Activated CD8-positive, alpha-beta T cell treated with anti-CD3 and anti-CD28 coated beads, Interleukin-2, amount 10 ng/mL, durations not matched to agents 7 days and 5 days (primary cell): Measurements from ENCODE around the gene NUMA1. TPM values are rescaled to one million over a fixed set of nuclear protein-coding genes. Genes with fewer than 3 reads are reported as not detected.
A peak's percentile ranks its signal among the peaks of the same experiment; 100 is the strongest.

Experiments
- ATAC-seq: fragments of 150-1000 bp; cut with Tn5 transposase; one replicate; pipeline ENCODE4 v1.10.0; 2021; ENCODE audit warnings: moderate library complexity
- CTCF ChIA-PET: fragments of 350-600 bp; sonication (Branson Sonifier 250); formaldehyde crosslinking; loops from one replicate; lab custom pipeline; 2021; ENCODE audit warnings: antibody characterized with exemption; lab: Charles Lee
- POLR2A ChIA-PET: fragments of 350-600 bp; sonication (Branson Sonifier 250); formaldehyde crosslinking; loops from one replicate; lab custom pipeline; 2021; ENCODE audit warnings: antibody characterized with exemption; lab: Charles Lee
- DNase-seq: peaks from one replicate; pipeline ENCODE4 v3.0.0-alpha.2; 2020
- H3K27ac Mint-ChIP-seq: one replicate; pipeline ENCODE4 v1.8.0; 2021; ENCODE audit warnings: mild to moderate bottlenecking, mixed read lengths
- H3K27me3 Mint-ChIP-seq: one replicate; pipeline ENCODE4 v1.8.0; 2021; ENCODE audit warnings: low read depth, mixed read lengths
- H3K36me3 Mint-ChIP-seq: one replicate; pipeline ENCODE4 v1.8.0; 2021; ENCODE audit warnings: low read depth, mixed read lengths
- H3K4me1 Mint-ChIP-seq: one replicate; pipeline ENCODE4 v1.8.0; 2021; ENCODE audit warnings: low read depth, mixed read lengths
- H3K4me3 Mint-ChIP-seq: one replicate; pipeline ENCODE4 v1.8.0; 2021; ENCODE audit warnings: mild to moderate bottlenecking, mixed read lengths
- H3K9me3 Mint-ChIP-seq: one replicate; pipeline ENCODE4 v1.8.0; 2022; ENCODE audit warnings: mixed read lengths; ENCODE audit not compliant: insufficient read depth
- total RNA-seq, 2 experiments: library from RNA; stranded (reverse); gene quantifications; one replicate each; pipeline ENCODE4 v1.2.3, GENCODE V29; 2021

Gene NUMA1
- total RNA-seq, 2 experiments from 2014 or later, result 198 to 199 TPM

GRCh38 chr11:72015511-72016061 is 64.8 kb downstream of the NUMA1 start:
- H3K27ac Mint-ChIP-seq, result no peak overlapping the region
- no peaks in the 10 kb centered on the region for H3K4me1 Mint-ChIP-seq
- H3K36me3 Mint-ChIP-seq, result peaks cover 71% of the 10 kb centered on the region
- H3K4me3 Mint-ChIP-seq, result no peak overlapping the region
- no peaks in the 10 kb centered on the region for H3K9me3 Mint-ChIP-seq
- no peaks in the 10 kb centered on the region for H3K27me3 Mint-ChIP-seq
- DNase-seq (peak; percentile 32), ATAC-seq (no peak)
- ChIA-PET CTCF (interaction anchor here (0.8 to 3.5 kb wide), 7 partner anchors 9 to 128 kb away, joined by 3 to 27 read pairs (median 3); no protein-coding TSS in a partner anchor), POLR2A (interaction anchor here (1.2 to 1.4 kb wide), 3 partner anchors 12 to 25 kb away, joined by 3 to 4 read pairs (median 4); partner anchors contain the start of gene IL18BP)

- Mint-ChIP-seq H3K4me1 (no peaks in the 10 kb centered on the region), H3K9me3 (no peaks in the 10 kb centered on the region), H3K36me3 (peaks cover 70% of the 10 kb centered on the region), H3K4me3 (no peak overlapping the region), H3K27ac (peak overlapping the region; percentile 45), H3K27me3 (no peaks in the 10 kb centered on the region)
- POLR2A ChIA-PET, result interaction anchor here (1.2 to 1.4 kb wide), 4 partner anchors 11 to 25 kb away, joined by 3 to 5 read pairs (median 4); partner anchors contain the start of gene IL18BP
- DNase-seq, result no peak
- no peak for ATAC-seq
- CTCF ChIA-PET, result interaction anchor here (0.8 to 3.5 kb wide), 6 partner anchors 10 to 129 kb away, joined by 3 to 27 read pairs (median 4); no protein-coding TSS in a partner anchor
Observed at GRCh38 chr11:72014761-72015320, 65.5 kb downstream of the NUMA1 start.

GRCh38 chr11:72013765-72014711 is 66.3 kb downstream of the NUMA1 start:
- Mint-ChIP-seq H3K27ac (peak overlapping the region; percentile 45), H3K9me3 (no peaks in the 10 kb centered on the region), H3K27me3 (no peaks in the 10 kb centered on the region), H3K36me3 (peaks cover 72% of the 10 kb centered on the region), H3K4me3 (no peak overlapping the region), H3K4me1 (no peaks in the 10 kb centered on the region)
- ChIA-PET CTCF (interaction anchor here (1.2 to 3.5 kb wide), 3 partner anchors 11 to 36 kb away, joined by 7 to 27 read pairs (median 24); no protein-coding TSS in a partner anchor), POLR2A (interaction anchor here (0.6 to 1.4 kb wide), 3 partner anchors 10 to 26 kb away, joined by 3 to 5 read pairs (median 3); no protein-coding TSS in a partner anchor)
- no peak for DNase-seq
- no peak for ATAC-seq

DNA sequence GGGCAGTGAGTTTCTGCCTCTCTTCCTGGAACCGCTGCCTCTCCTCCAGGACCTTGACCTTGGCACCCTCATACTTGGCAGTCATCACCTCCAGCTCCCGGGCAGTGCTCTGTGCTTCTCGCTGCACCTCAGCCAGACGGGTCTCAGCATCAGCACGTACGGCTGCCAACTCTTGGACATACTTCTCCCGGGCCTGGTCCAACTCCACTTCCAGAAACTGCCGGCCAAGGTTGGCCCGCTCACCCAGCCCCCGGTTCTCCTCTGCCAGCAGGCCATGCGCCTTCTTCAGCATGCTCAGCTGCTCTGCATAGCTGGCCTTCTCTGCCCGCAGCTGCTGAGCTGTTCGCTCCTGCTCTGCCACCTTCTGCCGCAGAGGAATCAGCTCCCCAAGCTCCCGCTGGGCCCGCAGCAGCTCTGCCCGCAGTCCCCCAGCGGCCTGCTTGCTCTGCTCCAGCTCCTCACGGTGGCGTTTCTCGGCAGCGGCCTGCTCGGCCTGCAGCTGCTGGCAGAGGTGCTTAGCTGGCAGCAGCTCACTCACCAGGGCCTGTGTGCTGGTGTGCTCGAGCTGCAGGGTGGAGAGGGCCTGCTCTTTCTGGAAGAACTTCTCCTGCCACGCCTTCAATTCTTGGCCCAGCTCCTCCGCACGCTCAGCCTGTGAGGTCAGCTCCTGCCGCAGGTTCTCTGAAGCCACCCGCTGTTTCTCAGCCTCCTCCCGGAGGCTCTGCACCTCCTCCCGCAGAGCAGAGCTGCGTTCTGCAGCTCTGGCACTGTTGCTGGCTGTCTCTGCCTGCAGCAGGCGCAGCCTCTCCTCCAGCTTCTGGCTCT is 67.2 kb downstream of the NUMA1 start:
- CTCF ChIA-PET, result interaction anchor here (1.2 kb wide), 2 partner anchors 13 to 35 kb away, joined by 7 read pairs; no protein-coding TSS in a partner anchor
- Mint-ChIP-seq H3K4me3 (no peak overlapping the region), H3K4me1 (no peaks in the 10 kb centered on the region), H3K36me3 (peaks cover 70% of the 10 kb centered on the region), H3K27me3 (no peaks in the 10 kb centered on the region), H3K27ac (no peak overlapping the region), H3K9me3 (no peaks in the 10 kb centered on the region)
- DNase-seq (no peak), ATAC-seq (no peak)
- POLR2A ChIA-PET, result interaction anchor here (0.6 to 1.4 kb wide), 3 partner anchors 9 to 213 kb away, joined by 3 to 5 read pairs (median 4); no protein-coding TSS in a partner anchor

DNA sequence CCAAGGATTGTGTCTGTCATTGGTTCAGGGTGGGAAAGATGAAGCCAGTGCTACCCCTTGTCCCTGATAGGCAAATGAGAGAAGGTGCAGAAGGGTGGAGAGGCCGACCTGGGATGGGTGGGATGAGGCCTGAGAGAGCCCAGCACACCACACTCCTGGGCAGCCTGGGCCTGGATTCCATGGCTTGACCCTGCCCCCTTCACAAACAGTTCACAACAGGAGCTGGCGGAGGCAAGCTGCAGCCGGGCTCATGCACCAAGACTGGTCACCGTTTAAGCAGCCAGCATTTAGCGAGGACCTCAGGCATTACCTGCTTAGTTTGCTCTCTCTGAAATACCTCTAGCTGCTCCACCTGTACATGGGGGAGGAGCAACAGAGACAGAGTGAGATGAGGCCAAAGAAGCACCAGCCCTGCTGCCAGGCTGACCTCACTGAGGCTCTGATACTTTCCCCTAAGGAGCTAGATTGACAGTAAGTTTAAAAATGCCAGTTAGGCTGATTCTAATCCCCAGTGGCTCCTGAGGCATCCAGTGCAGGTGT is 68.2 kb downstream of the NUMA1 start:
- no peak overlapping the region for H3K27ac Mint-ChIP-seq
- ChIA-PET POLR2A (interaction anchor here (0.6 to 1.0 kb wide), 2 partner anchors 16 to 214 kb away, joined by 3 to 4 read pairs; no protein-coding TSS in a partner anchor), CTCF (interaction anchor here (1.2 kb wide), 1 partner anchor 34 kb away, joined by 7 read pairs; no protein-coding TSS in a partner anchor)
- no peak for DNase-seq
- H3K27me3 Mint-ChIP-seq, result no peaks in the 10 kb centered on the region
- H3K36me3 Mint-ChIP-seq, result peaks cover 70% of the 10 kb centered on the region
- no peaks in the 10 kb centered on the region for H3K4me1 Mint-ChIP-seq
- no peak overlapping the region for H3K4me3 Mint-ChIP-seq
- ATAC-seq, result no peak
- H3K9me3 Mint-ChIP-seq, result no peaks in the 10 kb centered on the region

DNA sequence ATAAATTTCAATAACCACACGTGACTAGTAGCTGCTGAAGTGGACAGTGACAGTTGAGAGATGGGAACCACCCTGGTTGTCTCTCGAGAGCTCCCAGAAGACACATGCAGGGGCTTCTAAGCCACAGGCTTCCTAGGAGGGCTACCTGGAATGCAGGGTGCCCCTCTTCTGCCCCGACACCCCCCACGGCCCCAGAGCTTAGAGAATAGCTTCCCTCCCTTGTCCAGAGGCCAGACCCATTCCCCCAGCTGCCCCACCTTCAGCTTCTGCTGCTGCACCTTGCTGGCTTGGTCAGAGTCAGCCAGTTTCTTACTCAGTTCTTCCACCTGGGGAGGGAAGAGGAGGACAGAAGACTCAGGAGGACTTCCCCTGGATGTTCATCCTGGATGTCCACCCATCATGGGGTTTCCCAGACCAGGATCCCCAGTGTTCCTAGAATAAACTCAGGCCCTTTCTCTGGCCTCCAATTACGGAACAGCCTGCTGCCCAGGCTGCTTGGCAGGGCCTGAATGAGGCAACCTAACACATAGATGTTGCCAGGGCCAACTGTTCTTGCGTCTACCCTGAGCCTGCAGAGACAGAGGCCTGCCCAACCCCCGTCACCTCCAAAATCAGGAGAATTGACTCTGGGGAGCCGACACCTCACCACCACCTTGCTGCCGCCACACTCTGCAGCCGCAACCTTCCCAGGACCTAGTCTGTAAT is 69.7 kb downstream of the NUMA1 start:
- CTCF ChIA-PET, result interaction anchor here (0.5 to 0.6 kb wide), 2 partner anchors 173 to 421 kb away, joined by 3 read pairs; no protein-coding TSS in a partner anchor
- H3K4me3 Mint-ChIP-seq, result no peak overlapping the region
- peaks cover 66% of the 10 kb centered on the region for H3K36me3 Mint-ChIP-seq
- no peak for DNase-seq
- POLR2A ChIA-PET, result interaction anchor here (0.6 kb wide), 1 partner anchor 10 kb away, joined by 6 read pairs; no protein-coding TSS in a partner anchor
- no peaks in the 10 kb centered on the region for H3K27me3 Mint-ChIP-seq
- no peaks in the 10 kb centered on the region for H3K9me3 Mint-ChIP-seq
- no peak for ATAC-seq
- H3K27ac Mint-ChIP-seq, result no peak overlapping the region
- H3K4me1 Mint-ChIP-seq, result no peaks in the 10 kb centered on the region

- ChIA-PET POLR2A (interaction anchor here (2.1 kb wide), 1 partner anchor 10 kb away, joined by 7 read pairs; no protein-coding TSS in a partner anchor), CTCF (interaction anchor here (1.4 kb wide), 1 partner anchor 16 kb away, joined by 9 read pairs; no protein-coding TSS in a partner anchor)
Observed at GRCh38 chr11:72009156-72009555, 71.2 kb downstream of the NUMA1 start.

GRCh38 chr11:72008728-72009127 is 71.6 kb downstream of the NUMA1 start:
- no peak for DNase-seq
- H3K27ac Mint-ChIP-seq, result no peak overlapping the region
- H3K4me3 Mint-ChIP-seq, result no peak overlapping the region
- ChIA-PET POLR2A (interaction anchor here (2.1 kb wide), 1 partner anchor 9 kb away, joined by 7 read pairs; no protein-coding TSS in a partner anchor), CTCF (interaction anchor here (1.4 kb wide), 1 partner anchor 16 kb away, joined by 9 read pairs; no protein-coding TSS in a partner anchor)
- H3K27me3 Mint-ChIP-seq, result no peaks in the 10 kb centered on the region
- ATAC-seq, result no peak
- H3K4me1 Mint-ChIP-seq, result no peaks in the 10 kb centered on the region
- H3K9me3 Mint-ChIP-seq, result no peaks in the 10 kb centered on the region
- H3K36me3 Mint-ChIP-seq, result peaks cover 65% of the 10 kb centered on the region

More at GRCh38 chr11:72009156-72009555, 71.2 kb downstream of the NUMA1 start:
- H3K27ac Mint-ChIP-seq, result peak overlapping the region; percentile 67
- no peaks in the 10 kb centered on the region for H3K4me1 Mint-ChIP-seq
- no peak for ATAC-seq
- H3K27me3 Mint-ChIP-seq, result no peaks in the 10 kb centered on the region
- peaks cover 63% of the 10 kb centered on the region for H3K36me3 Mint-ChIP-seq
- H3K9me3 Mint-ChIP-seq, result no peaks in the 10 kb centered on the region
- H3K4me3 Mint-ChIP-seq, result no peak overlapping the region
- DNase-seq, result no peak

- ChIA-PET CTCF (interaction anchor here (0.6 to 1.3 kb wide), 3 partner anchors 31 to 77 kb away, joined by 3 to 4 read pairs (median 4); no protein-coding TSS in a partner anchor), POLR2A (interaction anchor here (0.7 to 2.1 kb wide), 2 partner anchors 8 to 13 kb away, joined by 4 to 7 read pairs; no protein-coding TSS in a partner anchor)
- Mint-ChIP-seq H3K36me3 (peaks cover 66% of the 10 kb centered on the region), H3K27ac (peak overlapping the region; percentile 41), H3K27me3 (no peaks in the 10 kb centered on the region), H3K4me3 (no peak overlapping the region), H3K9me3 (no peaks in the 10 kb centered on the region), H3K4me1 (no peaks in the 10 kb centered on the region)
- DNase-seq, result no peak
- ATAC-seq, result no peak
Observed at GRCh38 chr11:72007587-72007986, 72.8 kb downstream of the NUMA1 start.
